Measurements from ENCODE around the gene ADCY3. TPM values are rescaled to one million over a fixed set of nuclear protein-coding genes. Genes with fewer than 3 reads are reported as not detected.

The ADCY3 gene
- polyA plus RNA-seq, 3 donors = 2.5 to 9.3 (median 3.5) TPM

- intact Hi-C loops (cut with micrococcal nuclease) = no loop called here
- peaks cover 5% of the 10 kb centered on the region for H3K4me1 Mint-ChIP-seq
- Histone ChIP-seq H3K79me2 (ENCODE audit: insufficient read depth, low read length) (no peaks in the 10 kb centered on the region), H3K27me3 (ENCODE audit: control insufficient read depth in 2 of 2, insufficient read depth in 2 of 2, low read length in 2 of 2) (no peaks in the 10 kb centered on the region), H3K9me3 (replicated peaks in 1 of 2; ENCODE audit: control insufficient read depth in 1 of 2, insufficient read depth in 1 of 2, low read length in 2 of 2) (no peaks in the 10 kb centered on the region), H3K9ac (ENCODE audit: insufficient read depth, low read length, poor library complexity, severe bottlenecking) (no peak overlapping the region), H4K20me1 (ENCODE audit: insufficient read depth, low read length) (no peaks in the 10 kb centered on the region), H3K27ac (ENCODE audit: low read depth in 1 of 2, low read length in 2 of 2) (no peak overlapping the region), H3K36me3 (replicated peaks in 1 of 2; ENCODE audit: control insufficient read depth in 1 of 2, insufficient read depth in 2 of 2, low read length in 2 of 2) (peaks cover 24 to 51% of the 10 kb centered on the region in 2 donors), H3K4me1 (ENCODE audit: control insufficient read depth in 1 of 2, insufficient read depth in 2 of 2, low read length in 2 of 2) (peaks cover 2 to 3% of the 10 kb centered on the region in 2 donors), H2AFZ (ENCODE audit: insufficient read depth, low read depth, low read length, poor library complexity, severe bottlenecking) (no peak overlapping the region), H3K4me3 (replicated peaks in 1 of 3; ENCODE audit: low read depth in 2 of 3, low read length in 3 of 3) (no peak overlapping the region), H3K4me2 (replicated peaks; ENCODE audit: extremely low read depth, low read length, poor library complexity, severe bottlenecking) (no peak overlapping the region)
- TF ChIP-seq CTCF (IDR thresholded peaks at IDR 0.05) = no peak
- H3K9me3 Mint-ChIP-seq = no peaks in the 10 kb centered on the region
- no peaks in the 10 kb centered on the region for H3K27me3 Mint-ChIP-seq (ENCODE audit: low read depth in 3 of 3)
- no peak overlapping the region for H3K4me3 Mint-ChIP-seq
- WGBS (ENCODE audit: insufficient coverage) = over 99% methylated on average over 9 of the region's 14 CpGs
- H3K27ac Mint-ChIP-seq = no peak overlapping the region
- DNase-seq = no peak
- peaks cover 52 to 65% of the 10 kb centered on the region in 2 donors for H3K36me3 Mint-ChIP-seq
Measured at GRCh38 chr2:24824071-24824588, 95.9 kb downstream of the ADCY3 start.

DNA sequence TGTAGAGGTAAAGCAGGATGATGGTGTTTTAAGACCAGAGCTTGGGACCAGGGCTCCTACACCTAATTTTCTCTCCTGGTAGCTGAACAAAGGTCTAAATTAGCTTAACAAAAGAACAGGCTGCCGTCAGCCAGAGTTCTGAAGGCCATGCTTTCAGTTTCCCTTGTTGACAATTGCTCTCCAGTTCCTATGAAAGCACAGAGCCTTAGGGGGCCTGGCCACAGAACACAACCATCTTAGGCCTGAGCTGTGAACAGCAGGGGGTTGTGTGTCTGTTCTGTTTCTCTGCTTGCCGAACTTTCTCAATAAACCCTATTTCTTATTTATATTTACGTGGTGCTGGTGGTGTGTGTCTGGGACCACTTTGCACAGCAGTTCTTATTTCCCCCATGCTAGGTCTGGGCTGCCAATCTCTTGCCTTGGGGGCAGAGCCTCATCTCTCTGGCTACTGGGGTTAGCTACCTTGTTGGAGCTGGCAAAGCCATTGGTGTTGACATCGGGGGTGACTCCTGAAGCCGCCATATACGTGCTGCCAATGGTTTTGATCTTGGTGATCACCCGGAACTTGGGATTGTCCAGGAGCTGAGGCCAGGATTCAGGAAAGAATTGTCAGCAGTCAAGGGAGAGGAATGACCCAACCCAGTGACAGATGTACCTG lies 97.9 kb downstream of the ADCY3 start:
- no peak overlapping the region for H3K4me3 ChIP-seq (replicated peaks in 1 of 3; ENCODE audit: low read depth in 2 of 3, low read length in 3 of 3)
- intact Hi-C loops (cut with micrococcal nuclease) = no loop called here

More for the DNA sequence above, 97.9 kb downstream of the ADCY3 start:
- Histone ChIP-seq H3K79me2 (ENCODE audit: insufficient read depth, low read length) (no peaks in the 10 kb centered on the region), H3K4me2 (replicated peaks; ENCODE audit: extremely low read depth, low read length, poor library complexity, severe bottlenecking) (no peak overlapping the region), H4K20me1 (ENCODE audit: insufficient read depth, low read length) (no peaks in the 10 kb centered on the region), H3K27ac (ENCODE audit: low read depth in 1 of 2, low read length in 2 of 2) (peak overlapping the region in 1 of 2 donors; percentile 48), H2AFZ (ENCODE audit: insufficient read depth, low read depth, low read length, poor library complexity, severe bottlenecking) (no peak overlapping the region), H3K4me1 (ENCODE audit: control insufficient read depth in 1 of 2, insufficient read depth in 2 of 2, low read length in 2 of 2) (peaks cover 17 to 21% of the 10 kb centered on the region in 2 donors), H3K9me3 (replicated peaks in 1 of 2; ENCODE audit: control insufficient read depth in 1 of 2, insufficient read depth in 1 of 2, low read length in 2 of 2) (no peaks in the 10 kb centered on the region), H3K27me3 (ENCODE audit: control insufficient read depth in 2 of 2, insufficient read depth in 2 of 2, low read length in 2 of 2) (no peaks in the 10 kb centered on the region), H3K36me3 (replicated peaks in 1 of 2; ENCODE audit: control insufficient read depth in 1 of 2, insufficient read depth in 2 of 2, low read length in 2 of 2) (peaks cover 24 to 59% of the 10 kb centered on the region in 2 donors), H3K9ac (ENCODE audit: insufficient read depth, low read length, poor library complexity, severe bottlenecking) (no peak overlapping the region)
- Mint-ChIP-seq H3K27me3 (ENCODE audit: low read depth in 3 of 3) (no peaks in the 10 kb centered on the region), H3K4me1 (peaks cover 19% of the 10 kb centered on the region), H3K36me3 (peaks cover 54 to 77% of the 10 kb centered on the region in 2 donors), H3K4me3 (no peak overlapping the region), H3K27ac (peak overlapping the region in 4 of 7 donors; percentile 30 to 55 (median 44)), H3K9me3 (no peaks in the 10 kb centered on the region)
- 97% methylated on average over 4 of the region's 7 CpGs for WGBS (ENCODE audit: insufficient coverage)
- DNase-seq = no peak
- no peak for TF ChIP-seq CTCF (IDR thresholded peaks at IDR 0.05)
